Measurements from ENCODE around the gene TRAPPC10. TPM values are rescaled to one million over a fixed set of nuclear protein-coding genes. Genes with fewer than 3 reads are reported as not detected.

Gene TRAPPC10
- total and polyA plus RNA-seq, 2 of the 8 experiments (the other 6 are each of a cell fraction or from before 2014, with no cell fraction given), result 18.5 to 29.8 TPM

DNA sequence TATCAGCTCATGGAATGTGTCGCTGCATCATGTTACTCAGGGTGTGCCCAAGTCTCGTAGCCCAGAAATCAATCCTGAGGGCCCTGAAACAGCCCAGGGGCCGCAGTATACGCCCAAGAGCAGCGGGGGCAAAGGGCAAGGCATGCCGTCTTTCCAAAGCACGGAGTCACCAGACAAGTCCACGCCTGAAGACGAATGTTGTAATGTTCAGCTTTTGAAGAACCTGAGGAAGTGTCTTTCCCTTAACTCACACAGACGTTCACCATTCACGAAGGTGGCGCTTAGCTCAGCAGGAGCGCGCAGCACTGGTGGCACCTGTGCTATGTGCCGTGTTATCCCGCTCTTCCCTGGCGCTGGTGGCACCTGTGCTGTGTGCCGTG, 76.3 kb downstream of the TRAPPC10 start:
- Histone ChIP-seq H3K4me2 (ENCODE audit: insufficient read depth in 1 of 2, low read depth in 2 of 2, low read length in 2 of 2) (no peak overlapping the region), H2AK5ac (ENCODE audit: low read depth, low read length) (no peak overlapping the region), H3K79me1 (ENCODE audit: low read depth, low read length) (peaks cover 2% of the 10 kb centered on the region; the same call in 1 of the 2 replicates), H3K9ac (replicated peaks in 1 of 4; ENCODE audit: extremely low read depth in 1 of 4, low read depth in 3 of 4, low read length in 3 of 4) (no peak overlapping the region), H3K27me3 (replicated peaks in 1 of 4; ENCODE audit: control insufficient read depth in 3 of 4, extremely low read depth in 1 of 4, insufficient read depth in 3 of 4, low read length in 3 of 4) (no peaks in the 10 kb centered on the region), H3K14ac (ENCODE audit: insufficient read length) (no peak overlapping the region), H3K23ac (ENCODE audit: insufficient read length) (no peak overlapping the region), H2BK12ac (ENCODE audit: low read depth, low read length) (no peak overlapping the region), H4K20me1 (replicated peaks in 1 of 2; ENCODE audit: control insufficient read depth in 1 of 2, insufficient read depth in 2 of 2, low read length in 2 of 2) (peaks cover 3 to 5% of the 10 kb centered on the region in 2 experiments), H3K4me3 (ENCODE audit: extremely low read depth in 1 of 4, insufficient read depth in 2 of 4, low read depth in 3 of 4, low read length in 4 of 4) (no peak overlapping the region), H4K5ac (ENCODE audit: insufficient read length, low read depth, low read length) (no peak overlapping the region), H3K56ac (replicated peaks; ENCODE audit: insufficient read length, low read depth, low read length) (no peak overlapping the region), H3K23me2 (ENCODE audit: low read depth, low read length) (no peaks in the 10 kb centered on the region), H3K27ac (ENCODE audit: low read depth, low read length) (no peak overlapping the region), H2BK5ac (ENCODE audit: low read depth, low read length) (no peak overlapping the region), H3K36me3 (ENCODE audit: control insufficient read depth in 2 of 4, insufficient read depth in 4 of 4, low read length in 3 of 4) (peaks cover 9 to 47% (median 26%) of the 10 kb centered on the region in 4 experiments; a peak in 7 of 8 replicates), H3K9me3 (ENCODE audit: insufficient read depth in 2 of 2, low read depth in 1 of 2, low read length in 1 of 2) (no peaks in the 10 kb centered on the region), H3K79me2 (ENCODE audit: control insufficient read depth in 1 of 2, insufficient read depth in 2 of 2, low read length in 2 of 2) (no peaks in the 10 kb centered on the region), H3K18ac (ENCODE audit: extremely low read depth, low read length) (no peak overlapping the region), H4K8ac (ENCODE audit: extremely low read depth, insufficient read depth, low read length) (peak overlapping the region; percentile 47; the same call in 1 of the 2 replicates), H2AFZ (ENCODE audit: low read length) (no peak overlapping the region), H2BK15ac (ENCODE audit: low read length) (no peak overlapping the region), H2BK20ac (ENCODE audit: low read length) (no peak overlapping the region), H2BK120ac (replicated peaks; ENCODE audit: low read depth, low read length) (no peak overlapping the region), H3K4ac (replicated peaks; ENCODE audit: insufficient read length, low read depth, low read length) (no peak overlapping the region), H3K4me1 (replicated peaks in 1 of 4; ENCODE audit: control insufficient read depth in 3 of 4, insufficient read depth in 4 of 4, low read length in 3 of 4) (no peaks in the 10 kb centered on the region), H4K91ac (replicated peaks; ENCODE audit: insufficient read length, low read length) (no peak overlapping the region)
- DNase-seq (ENCODE audit: low read depth in 1 of 2, low spot score in 2 of 2) (peak in 1 of 2 experiments; percentile 16), FAIRE-seq (no peak)
- CTCF ChIA-PET (ENCODE audit: partially characterized antibody), result interaction anchor here (1.9 kb wide), 1 partner anchor 9 kb away, joined by 6 read pairs; no protein-coding TSS in a partner anchor
- WGBS, 2 experiments (ENCODE audit: extremely low coverage in 1 of 2, insufficient coverage in 1 of 2, insufficient read length in 1 of 2, insufficient replicate concordance in 2 of 2, low coverage in 1 of 2, low lambda C conversion rate in 2 of 2, missing lambda C conversion rate in 1 of 2), result 96% methylated on average over 18 of the region's 18 CpGs; no CpG with 5 or more reads in 1 of the 2 experiments
- no peak for TF ChIP-seq ZNF274 (IDR thresholded peaks at IDR 0.05; ENCODE audit: borderline replicate concordance, extremely low read depth, low read length)
- POLR2A ChIA-PET (ENCODE audit: partially characterized antibody), result no interaction called here
